NCI-H2196 treated with DMSO at 0.1 percent for 48 hours (cell line): ENCODE measurements around the gene STK32C.
"Not testable (repeated sequence)": the region's sequence is repeated elsewhere in the genome, so short reads cannot be mapped to it uniquely, and the experiment has no call there.

Experiments used
- DNase-seq: peaks from one replicate; lab custom pipeline; 2025; ENCODE audit not compliant: unreplicated experiment; lab: John Stamatoyannopoulos, UW

STK32C gene

DNA sequence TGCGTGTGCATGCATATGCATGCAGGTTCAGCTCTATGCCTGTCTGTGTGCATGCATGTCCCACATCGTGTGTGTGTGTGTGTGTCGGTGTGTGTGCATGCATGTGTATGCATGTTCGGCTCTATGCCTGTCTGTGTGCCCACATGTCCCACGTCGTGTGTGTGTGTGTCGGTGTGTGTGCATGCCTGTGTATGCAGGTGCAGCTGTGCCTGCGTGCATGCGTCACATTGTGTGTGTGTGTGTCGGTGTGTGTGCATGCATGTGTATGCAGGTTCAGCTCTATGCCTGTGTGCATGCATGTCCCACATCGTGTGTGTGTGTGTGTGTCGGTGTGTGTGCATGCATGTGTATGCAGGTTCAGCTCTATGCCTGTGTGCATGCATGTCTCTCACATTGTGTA, 39.8 kb downstream of the STK32C start:
- DNase-seq = not testable (repeated sequence)

DNA sequence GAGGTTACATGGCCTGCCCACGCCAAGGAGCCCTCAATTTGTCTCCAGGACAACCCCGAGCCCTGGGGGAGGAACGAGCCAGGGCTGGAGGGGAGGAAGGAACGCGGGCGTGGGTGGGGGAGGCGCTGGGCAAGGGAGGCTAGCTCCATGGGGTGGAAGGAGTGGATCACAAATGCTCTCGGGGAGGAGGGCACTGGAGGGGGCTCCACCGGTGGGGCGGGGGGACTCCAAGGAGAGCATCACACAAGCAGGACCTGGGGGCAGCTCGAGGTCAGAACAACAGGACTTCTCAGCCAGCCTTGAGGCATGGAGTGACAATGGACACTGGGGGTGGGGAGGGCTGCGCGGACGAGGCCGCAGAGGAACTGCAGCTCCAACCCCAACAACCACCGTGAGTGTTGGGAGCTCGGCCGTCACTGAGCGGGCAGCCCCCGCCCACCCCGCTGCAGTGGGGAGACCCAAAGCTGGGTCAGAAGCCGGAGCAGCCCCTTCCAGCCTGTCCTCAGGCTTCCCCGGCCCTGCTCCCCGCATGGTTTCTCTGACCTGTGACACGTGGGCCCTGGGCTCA, 41.1 kb downstream of the STK32C start:
- no peak for DNase-seq

DNA sequence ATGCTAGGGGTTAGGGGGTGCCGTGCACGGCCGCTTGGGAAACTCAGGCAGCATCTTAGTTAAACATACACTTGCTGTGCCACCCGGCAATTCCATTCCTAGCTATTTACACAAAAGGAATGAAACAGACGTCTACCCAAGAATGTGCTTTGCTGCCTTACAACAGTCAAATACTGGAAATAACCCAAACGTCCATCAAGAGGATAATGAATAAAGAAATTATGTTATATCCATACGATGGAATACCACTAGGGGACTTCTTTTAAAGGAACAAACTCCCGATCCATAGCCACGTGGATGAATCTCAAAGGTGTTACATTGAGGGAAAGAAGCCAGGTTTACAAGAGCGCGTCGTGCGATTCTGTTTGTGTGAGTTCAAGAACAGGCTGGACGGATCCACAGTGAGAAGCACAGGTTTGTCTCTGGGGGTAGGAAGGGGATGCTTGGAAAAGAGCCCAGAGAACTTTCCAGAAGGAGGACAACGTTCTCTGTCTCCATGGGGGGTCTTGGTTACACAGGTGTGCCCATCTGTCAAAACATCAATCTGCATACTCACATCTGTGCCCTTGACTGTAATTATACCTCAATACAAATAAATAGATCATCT, 41.8 kb downstream of the STK32C start:
- DNase-seq = no peak

DNA sequence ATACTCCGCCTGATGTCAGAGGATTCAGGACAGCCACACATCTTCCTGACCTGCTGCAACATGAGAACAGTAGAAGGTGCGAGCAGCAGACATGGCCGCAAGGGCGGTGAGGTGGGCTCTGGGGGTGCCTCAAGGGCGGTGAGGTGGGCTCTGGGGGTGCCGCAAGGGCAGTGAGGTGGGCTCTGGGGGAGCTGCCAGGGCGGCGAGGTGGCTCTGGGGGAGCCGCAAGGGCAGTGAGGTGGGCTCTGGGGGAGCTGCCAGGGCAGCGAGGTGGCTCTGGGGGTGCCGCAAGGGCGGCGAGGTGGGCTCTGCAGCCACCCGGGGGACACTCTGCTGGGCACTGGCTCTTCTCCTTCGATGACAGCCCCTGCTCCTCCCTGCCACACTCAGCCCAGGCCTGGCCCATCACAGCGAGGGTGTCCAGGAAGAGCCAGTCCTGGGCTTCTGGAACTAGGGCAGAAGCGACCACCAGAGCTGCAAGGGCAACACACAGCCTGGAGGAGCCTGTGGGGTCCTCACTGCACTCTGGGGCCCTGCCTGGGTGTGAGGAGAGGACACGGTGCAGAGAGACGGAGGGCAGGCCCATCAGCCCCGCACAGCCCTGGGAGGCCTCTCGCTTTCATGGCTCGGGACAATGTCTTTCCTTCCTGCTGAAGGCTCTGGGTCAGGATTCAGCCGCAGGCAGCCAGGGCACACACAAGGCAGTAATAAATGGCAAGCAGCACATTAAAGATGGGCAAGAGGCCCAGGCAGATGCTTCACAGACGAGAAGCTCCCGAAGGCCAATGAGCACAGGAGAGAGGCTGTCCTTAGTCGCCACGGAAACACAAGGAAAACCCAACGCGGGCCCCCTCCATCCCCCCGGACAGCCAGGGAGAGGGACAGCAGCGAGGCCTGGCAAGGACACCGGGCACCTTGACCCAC, 42.5 kb downstream of the STK32C start:
- DNase-seq = no peak

DNA sequence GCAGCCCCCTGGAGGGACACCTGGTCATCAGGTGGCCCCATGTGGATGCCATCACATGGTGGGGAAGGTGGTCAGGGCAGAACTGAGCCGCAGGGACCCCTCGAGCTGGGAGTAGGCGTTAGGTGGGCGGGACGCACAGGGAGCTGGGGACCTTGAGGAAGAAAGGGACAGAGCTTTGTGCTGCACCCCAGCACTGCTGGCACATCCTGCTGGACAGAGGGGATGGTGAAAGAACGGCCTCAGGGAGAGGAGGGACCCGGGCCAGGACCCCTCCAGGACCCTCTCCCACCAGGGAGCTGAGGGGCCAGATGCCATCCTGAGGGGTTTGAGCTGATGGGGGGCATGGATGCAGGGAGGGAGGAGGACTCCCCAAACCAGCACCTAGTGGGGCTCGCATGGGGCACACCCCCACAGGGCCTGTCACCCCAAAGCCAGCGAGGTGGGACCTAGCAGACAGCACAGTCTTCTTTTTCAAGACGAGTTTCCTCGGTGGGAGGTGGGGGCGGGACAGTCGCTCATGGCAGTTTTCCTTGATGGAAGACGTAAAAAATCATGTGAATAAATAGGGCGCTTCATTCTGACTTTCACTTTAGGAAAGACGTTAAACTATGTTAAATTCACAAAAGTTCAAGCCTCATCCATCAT, 43.3 kb downstream of the STK32C start:
- no peak for DNase-seq

DNA sequence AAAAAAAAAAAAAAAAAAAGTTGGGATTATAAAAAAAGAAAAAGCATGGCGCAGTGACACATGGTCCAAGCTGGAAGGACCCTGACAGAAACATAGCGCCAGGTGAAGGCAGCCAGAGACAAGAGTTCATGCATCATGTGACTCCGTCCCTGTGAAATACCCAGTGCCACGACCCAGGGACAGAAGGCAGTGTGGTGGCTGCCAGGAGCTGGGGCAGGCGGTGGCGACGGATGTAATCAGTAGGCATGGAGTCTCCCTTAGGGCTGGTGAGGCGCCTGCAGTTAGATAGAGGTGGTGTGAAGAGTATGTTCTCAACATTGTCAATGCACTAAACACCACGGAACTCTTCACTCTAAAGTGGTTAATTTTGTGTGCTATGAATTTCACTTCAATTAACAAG, 43.9 kb downstream of the STK32C start:
- no peak for DNase-seq

DNA sequence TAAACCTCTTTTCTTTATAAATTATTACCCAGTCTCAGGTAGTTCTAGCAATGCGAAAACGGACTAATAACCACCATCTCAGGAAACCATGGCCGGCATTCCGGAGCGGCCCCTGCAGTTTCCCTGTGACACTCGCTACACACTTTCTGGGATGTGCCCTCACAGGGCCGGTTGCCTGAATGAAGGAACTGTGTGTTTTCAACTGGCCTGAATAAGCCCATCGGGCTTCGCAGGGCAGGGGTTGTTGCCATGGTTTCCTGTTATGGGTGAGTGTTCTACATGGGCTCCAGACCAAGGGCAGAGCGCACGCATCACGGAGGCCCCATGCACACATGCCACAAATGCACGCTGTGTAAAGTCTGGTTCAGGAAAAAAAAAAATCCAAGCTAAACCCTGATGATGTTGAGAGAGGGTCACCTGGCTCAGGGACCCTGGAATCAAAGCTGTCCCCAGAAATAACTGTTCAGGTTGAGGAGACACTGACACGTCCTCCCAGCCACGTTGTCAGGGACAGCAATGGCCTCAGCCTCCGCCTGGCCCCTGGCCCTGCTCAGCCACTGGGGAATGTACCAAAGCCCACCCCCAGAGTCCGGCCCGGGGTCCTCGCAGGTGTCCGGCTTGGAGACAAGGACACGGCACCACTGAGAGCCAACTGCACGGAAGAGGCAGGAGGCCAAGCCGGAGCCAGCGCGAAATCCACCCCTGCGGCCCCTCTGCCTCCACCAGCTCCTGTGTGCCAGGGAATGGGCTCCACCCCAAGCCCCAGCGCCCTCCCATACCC, 47.9 kb downstream of the STK32C start:
- no peak for DNase-seq

DNA sequence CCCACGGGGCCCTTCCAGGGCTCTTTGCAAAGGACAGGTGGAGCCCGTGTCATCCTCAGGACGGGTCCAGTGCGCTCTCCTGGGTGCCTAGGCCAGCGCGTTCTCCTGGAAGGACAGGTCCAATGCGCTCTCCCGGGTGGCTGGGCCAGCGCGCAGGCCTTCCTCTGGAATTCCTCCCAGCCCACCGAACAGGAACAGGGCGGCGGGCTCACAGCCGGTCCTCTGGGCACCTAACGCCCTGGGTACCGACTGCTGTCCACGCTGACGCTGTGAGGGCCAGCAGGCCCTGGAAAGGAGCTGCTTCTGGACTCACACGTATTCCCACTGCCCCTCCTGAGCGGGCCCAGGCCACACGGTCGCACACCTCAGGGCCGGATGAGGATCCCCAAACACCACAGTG, 49.3 kb downstream of the STK32C start:
- DNase-seq = no peak

DNA sequence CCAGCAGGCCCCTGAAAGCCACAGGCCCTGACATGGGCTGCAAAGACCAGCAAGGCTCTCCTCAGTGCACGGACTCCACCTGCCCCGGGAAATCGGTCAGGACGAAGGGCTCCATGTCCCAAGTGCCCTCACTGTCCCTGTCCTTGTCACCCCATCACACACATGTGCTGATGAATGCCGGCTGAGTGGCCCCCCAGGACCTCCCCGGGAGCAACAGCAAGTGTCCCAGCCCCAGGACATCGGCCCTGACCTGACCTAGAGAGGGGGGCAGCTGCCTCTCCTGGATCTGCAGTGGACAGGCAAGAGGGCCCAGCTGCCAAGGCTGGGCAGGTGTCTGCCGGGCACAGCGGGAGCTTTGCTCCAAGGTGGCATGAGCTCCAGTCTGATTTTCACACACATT, 49.8 kb downstream of the STK32C start:
- DNase-seq = no peak

DNA sequence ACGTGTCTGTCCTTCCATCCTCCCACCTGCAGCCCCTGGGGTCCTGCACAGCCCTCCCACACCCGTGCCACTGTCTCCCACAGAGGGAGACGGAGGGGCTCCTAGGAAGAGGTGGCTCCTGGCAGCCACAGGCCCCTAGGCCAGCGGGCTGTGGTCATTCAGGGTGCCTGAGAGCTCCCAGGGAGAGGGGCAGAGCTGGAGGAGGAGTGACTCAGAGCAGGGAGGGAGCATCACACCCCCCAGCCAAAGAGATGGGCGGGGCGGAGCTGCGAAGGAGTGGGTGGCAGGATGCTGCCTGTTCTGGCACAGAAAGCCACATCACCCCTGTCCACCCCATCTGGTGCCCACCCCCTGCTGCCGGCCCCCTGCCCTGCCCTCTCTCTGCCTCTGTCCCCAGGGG, 50.5 kb downstream of the STK32C start:
- no peak for DNase-seq

DNA sequence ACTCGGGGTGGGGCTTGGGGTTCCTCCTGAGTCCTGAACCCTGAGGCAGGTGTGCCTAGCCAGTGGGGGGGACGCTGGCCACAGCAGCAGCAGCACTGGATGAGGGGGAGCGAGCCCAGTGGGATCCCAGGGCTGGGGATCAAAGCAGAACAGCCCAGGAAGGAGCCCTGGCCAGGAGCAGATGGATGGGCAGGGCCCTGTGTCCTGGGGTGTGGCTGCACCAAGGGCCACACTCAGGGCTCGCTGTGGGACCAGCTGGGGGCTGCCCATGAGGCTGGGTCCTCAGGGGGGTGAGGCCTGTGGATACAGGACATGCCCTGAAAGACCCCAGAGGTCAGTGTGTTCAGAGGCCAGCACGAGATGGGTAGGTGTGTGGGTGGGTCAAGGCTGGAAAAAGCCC, 50.9 kb downstream of the STK32C start:
- DNase-seq = no peak

DNA sequence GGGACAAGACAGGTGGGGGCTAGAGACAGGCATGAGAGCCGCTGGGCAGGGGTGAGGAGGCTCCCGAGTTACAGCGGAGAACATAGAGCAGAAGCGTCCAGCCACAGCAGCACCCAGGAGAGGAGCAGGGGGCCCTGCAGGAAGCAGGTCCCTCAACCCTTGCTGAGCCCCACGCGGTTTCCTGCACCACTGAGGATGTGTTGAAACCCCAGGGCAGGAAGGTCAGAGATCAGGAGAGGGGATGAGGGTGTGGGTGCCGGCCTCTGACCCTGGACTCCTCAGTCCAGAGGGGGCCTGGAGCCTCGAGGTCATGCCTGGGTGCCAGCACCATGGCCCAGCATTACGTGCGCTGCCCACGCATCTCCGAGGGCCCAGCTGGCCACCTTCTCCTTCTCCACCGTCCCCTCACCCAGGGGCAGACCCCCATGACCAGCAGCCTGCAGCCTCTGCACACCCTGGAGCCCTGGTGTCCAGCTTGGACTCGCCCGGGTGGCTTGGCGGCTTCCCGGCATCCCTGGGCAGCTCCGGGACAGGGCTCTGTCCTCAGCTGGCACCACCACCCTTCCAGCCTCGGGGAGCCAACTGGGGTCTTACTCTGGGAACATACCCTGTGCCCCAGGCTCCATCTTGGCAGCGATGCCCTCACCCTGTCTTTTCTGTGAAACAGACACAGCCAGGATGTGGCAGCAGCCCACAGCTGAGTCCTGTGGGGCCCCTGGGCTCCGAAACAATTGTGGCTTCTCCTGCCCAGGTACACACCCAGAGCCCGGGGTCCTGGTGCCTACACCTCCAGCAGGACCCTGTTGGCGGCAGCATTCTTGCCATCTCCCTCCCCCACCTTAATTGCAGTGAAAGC, 52.0 kb downstream of the STK32C start:
- no peak for DNase-seq

DNA sequence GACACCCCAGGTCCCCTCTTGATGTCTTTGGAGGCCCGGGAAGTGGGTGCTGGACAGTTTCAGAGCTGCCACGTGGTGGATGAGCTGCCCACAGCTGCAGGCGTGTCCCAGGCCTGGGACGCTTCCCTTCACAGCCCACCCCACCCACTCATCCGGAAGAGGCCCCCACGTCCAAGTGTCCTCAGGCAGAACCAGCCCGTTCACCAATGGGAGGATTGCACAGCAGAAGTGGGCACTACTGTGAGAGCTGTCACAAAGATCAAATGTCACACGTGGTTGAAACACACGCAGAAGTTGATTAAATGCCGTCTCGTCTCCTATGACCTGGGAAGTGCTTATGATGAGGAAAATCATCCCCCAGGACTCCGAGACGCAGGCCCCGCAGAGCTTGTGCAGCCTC, 52.9 kb downstream of the STK32C start:
- no peak for DNase-seq

DNA sequence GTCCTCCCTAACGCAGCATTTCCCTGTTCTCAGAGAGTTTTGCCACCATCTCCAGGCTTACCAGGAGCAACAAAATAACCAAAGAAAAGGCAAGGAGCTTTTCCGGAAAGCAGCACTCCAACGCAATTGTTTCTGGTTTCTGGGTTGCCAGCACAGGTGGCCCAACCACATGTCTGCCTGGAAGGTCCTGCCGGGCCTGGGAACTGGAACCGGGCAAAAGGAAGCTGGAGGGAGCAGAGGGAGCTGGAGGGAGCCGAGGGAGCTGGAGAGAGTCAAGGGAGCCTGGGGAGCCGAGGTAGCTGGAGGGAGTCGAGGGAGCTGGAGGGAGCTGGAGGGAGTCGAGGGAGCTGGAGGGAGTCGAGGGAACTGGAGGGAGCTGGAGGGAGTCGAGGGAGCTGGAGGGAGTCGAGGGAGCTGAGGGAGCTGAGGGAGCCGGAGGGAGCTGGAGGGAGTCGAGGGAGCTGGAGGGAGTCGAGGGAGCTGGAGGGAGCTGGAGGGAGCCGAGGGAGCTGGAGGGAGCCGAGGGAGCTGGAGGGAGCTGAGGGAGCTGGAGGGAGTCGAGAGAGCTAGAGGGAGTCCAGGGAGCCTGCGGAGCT, 54.6 kb downstream of the STK32C start:
- DNase-seq = no peak

DNA sequence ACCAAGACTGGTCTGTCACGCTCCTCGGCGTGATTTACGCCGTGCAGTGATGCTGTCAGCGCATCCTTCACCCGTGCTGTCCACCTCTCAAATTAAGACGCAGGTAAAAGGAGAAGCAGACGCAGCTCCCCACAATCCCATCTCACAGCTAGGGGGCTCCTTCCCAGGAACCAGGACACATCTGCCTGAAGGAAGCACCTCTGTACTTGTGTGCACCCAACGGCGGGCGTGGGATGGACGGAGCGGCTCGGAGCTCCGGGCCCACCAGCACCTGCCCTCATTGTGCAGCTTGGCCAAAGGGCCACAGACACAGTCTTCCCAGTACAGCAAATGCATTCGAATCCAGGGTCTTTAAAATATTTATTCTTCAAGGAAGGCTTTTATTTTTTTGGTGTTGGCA, 55.3 kb downstream of the STK32C start:
- no peak for DNase-seq

DNA sequence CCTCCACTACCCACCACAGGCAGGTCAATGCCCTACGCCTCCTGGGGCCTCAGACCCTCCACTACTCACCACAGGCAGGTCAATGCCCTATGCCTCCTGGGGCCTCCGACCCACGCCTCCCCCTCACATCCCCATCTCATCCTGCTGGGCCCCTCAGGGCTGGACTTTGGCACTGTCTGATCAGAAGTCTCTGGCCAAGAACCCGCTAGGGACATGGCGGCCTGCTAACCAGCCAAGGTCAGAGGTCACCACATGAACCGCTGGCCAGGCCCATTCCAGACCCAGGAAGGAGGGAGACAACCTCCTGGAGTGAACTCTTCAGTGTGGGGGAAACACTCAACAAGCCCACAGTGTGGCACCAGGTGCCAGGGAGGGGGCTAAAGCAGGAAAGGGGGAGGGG, 55.8 kb downstream of the STK32C start:
- DNase-seq = no peak

DNA sequence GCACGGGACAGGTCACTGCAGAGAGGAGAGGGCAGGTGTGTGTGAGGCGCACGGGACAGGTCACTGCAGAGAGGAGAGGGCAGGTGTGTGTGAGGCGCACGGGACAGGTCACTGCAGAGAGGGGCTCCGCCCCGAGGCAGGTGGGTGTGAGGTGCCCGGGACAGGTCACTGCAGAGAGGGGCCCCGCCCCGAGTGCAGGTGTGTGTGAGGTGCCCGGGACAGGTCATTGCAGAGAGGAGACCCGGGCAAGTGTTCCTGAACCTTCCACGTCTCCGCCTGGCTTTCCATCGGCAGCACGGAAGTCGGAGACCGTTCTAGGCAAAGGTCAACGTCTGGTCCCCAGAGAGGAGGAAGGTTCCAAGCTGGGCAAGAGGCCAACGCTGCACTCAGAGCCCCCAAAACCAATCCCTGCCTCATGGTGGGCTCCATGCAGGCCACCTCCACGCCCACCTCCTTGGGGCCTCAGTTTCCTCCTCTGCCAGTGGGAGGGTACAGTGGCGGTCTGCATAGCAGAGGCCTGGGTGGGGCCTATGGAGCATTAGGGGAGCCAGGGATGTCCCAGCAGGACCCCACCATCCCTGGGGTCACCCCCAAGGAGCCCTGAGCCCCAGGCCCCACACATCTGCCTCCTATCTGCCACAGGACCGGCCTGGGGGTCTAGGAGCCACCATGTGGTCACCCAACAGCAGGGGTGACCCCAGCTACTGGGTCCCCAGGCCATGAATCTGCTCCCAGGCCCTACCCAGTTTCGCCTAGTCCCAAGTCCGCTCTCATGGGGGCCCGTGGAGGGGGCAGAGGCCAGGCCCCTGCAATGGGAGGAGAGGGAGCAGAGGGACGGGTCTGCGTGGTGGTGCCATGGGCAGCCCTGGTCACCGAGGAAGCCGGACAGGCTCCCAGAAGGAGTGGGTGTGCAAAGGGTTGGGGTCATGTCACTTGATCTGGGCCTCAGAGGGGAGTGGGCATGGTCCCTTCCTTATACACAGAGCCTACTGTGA, 57.0 kb downstream of the STK32C start:
- no peak for DNase-seq

DNA sequence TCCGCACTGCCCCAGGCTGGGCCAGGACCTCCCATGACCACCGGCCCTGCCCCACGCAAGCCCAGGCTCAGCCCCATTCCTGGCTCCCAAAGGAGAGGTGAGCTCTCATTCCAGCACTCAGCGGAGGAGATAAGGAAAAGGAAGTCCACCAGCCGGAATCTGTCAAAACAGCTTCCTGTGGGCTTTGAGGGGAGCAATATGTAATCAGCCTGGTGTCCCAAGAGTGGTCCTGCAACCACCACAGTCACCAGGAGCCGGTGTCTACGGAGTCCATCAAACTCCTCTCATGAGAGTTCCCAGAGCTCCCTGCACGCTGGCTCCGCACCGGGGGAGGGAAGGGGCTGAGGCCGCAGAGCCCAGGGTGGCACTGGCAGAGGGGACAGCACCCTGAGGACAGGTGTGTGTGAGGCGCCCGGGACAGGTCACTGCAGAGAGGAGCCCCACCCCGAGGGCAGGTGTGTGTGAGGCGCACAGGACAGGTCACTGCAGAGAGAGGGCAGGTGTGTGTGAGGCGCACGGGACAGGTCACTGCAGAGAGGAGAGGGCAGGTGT, 57.9 kb downstream of the STK32C start:
- no peak for DNase-seq
